LHCN-M2 (cell line): Measurements from ENCODE around the gene TRAF1. TPM values are rescaled to one million over a fixed set of nuclear protein-coding genes. Genes with fewer than 3 reads are reported as not detected.

Experiments
- DNase-seq: peaks from one replicate; pipeline ENCODE4 v3.0.0-alpha.2; 2012; ENCODE audit warnings: low read depth
- total RNA-seq: library from RNA; depleted of rRNA; stranded (reverse); fragments of >200 nt; gene quantifications from 2 replicates; pipeline ENCODE4 v1.2.3, GENCODE V29; 2014

Gene TRAF1
- total RNA-seq, 1 experiment from 2014 or later = 0.98 TPM

DNA sequence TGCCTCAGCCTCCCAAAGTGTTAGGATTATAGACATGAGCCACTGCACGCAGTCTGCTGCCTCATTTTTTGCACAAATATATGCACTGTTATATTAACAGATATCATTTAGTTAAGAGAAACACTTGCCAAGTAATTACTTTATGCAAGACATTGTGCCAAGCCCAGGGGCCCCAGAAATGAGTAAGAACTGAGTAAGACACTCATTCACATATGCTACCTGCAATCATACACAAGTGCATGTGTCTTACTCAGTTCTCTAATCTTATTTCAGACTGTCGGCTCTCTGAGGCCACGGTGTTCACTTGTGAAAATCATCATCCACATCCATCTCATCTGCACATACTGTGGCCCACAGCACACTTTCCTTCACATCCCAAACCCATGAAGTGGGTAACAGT is 16.0 kb downstream of the TRAF1 start:
- DNase-seq = no peak

DNA sequence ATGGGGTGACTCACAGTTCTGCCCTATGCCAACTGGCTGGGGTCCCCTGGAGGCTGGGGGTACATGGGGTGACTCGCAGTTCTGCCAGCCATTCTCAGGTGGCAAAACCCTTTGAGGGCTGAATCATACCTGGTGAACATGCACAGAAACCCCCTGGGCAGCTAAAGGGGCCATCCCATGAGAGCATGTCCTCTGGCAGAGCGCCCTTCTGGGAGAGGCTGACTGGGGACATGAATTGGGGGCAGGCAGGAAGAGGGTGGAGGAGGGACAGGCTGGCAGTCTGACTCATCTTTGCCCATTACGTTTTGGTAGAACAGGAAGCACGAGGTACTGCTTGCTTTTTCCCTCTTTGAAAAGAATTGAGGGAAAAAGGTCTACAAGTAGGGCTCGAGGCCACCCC is 16.7 kb downstream of the TRAF1 start:
- DNase-seq = peak; percentile 51

DNA sequence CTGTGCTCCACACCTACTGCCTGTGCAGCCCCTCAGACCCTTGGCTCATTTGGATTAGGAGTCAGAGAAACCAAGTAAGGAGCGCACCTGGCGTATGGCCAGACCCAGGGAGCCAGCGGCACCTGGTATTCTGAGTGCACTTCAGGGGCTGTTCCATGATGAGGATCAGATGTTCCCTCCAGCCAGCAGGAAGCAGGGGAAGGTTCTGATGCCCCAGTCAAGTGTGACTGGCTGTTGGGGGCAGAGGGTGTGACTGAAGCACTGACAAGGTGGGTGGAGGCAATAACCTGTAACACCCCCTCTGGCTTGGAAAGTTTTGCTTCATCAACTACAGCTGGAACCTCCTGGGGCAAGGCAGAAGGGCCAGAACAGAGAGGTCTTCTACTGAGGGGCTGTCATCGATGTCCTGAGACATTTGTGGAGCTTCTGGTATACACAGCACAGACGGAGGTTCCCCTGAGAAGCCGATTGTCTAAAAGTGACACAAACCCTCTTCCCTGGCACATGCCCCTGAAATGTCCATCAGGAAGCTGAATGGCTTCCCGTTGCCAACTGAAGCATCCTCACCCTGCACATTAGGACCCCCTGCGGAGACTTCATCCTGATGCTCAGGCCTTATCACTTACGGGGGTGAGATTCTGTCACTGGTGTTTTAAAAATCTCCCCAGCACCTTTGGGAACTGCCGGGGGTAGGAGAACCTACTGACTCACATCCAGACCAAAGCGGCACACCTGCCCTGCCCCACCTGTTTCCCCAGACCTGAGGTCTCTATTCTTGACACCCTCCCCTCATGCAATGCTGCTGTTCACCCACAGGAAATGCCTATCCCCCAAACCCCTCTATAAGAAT is 21.1 kb downstream of the TRAF1 start:
- no peak for DNase-seq

DNA sequence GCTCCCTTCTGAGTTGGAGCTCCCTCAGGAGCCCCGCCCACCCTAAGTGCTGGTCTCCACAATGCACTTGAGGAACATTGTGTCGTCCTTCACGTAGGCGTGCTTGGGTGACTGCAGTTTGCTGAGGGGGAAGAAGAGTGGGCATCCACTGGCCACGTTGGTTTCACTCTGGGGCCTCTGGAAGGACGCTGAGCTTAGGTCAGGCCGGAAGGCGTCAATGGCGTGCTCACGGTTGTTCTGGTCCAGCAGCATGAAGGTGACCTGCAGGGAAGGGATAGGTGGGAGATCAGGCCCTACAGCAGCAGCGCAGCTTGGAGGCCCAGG is 21.7 kb downstream of the TRAF1 start:
- DNase-seq = no peak

DNA sequence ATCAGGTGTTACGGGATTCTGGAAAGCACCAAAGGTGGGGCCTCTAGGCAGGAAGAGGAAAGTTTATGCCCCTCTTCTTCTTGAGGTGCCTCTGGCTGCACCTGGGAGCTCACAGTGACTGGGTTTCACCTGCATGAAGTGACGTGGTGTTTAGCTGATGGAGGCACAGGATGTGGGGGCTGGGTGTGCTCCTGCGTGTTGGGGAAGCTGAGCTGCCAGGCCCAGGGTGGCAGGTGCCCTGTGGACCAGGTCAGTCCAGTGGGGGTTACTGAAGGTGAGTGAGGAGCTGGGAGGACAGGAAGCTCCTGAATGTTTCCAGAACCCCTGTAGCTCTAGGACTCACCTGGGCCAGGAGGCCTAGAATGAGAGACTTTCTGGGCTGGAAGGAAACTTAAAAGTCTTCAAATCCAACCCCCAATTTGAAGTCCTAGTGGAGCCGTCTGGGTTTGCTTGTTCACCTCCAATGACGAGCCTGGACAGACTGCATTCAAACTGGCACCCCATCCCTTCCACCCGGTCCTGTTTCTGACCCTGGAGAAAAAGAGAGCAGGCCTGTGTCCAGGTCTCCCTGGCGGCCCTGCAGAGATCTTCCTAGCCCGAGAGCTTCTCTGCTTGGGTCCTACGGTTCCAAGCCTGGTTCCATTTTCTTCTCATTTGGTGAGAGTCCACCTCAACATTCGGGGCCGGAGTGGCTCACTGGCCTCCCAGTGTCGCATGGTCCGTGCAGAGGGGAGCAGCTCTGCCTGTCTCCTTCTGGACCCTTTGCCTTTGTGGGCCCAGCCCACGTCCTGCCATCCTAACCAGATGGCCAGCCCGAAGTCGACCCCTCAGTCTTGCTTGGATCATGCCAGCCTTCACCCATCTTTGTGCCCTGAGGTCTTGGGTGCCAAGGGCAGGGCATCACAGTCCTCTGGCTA is 22.3 kb downstream of the TRAF1 start:
- DNase-seq = no peak

DNA sequence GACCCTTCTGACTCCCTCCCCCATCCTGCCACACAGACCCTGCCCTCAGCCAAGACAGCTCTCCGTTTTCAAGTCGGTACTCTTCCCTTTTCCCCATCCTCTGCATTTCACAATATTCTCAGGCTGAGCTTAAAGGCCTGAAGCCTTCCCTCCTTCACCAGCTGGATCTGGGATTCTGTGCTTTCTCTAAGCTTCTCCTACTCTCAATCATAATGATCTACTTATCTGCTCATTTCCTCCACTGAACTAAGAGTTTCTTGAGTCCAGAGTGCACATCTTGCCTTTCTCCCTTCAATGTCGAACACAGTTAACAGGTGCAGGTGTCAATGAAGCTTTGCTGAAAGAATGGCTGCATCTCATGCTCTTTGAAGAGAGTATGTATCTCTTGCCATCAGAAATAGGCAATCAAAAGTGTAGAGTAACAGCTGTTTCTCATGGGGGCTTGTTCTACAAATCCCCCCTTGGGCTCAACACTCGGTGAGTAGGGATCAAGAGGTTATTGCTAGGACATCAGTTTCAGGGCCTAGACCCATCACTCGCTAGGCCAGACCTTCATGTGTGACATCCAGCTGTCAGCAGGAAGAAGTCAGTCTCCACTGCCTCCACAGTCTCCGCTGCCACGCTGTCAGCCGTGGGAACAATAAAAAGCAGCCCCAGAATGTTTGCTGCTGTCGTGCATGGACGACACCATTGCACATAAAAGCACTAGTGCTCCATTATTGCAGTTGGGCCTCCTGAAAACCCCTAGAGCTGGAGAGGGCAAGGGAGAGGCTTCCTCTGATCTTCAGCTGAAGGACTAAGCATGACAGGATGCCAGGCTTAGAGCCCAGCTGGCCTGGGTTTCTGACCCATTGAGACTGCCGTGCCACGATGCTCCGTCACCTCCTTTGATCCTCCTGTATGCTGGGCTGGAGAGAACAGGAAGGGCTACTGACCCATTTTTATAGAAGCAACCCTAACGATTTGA is 23.7 kb downstream of the TRAF1 start:
- DNase-seq = no peak

DNA sequence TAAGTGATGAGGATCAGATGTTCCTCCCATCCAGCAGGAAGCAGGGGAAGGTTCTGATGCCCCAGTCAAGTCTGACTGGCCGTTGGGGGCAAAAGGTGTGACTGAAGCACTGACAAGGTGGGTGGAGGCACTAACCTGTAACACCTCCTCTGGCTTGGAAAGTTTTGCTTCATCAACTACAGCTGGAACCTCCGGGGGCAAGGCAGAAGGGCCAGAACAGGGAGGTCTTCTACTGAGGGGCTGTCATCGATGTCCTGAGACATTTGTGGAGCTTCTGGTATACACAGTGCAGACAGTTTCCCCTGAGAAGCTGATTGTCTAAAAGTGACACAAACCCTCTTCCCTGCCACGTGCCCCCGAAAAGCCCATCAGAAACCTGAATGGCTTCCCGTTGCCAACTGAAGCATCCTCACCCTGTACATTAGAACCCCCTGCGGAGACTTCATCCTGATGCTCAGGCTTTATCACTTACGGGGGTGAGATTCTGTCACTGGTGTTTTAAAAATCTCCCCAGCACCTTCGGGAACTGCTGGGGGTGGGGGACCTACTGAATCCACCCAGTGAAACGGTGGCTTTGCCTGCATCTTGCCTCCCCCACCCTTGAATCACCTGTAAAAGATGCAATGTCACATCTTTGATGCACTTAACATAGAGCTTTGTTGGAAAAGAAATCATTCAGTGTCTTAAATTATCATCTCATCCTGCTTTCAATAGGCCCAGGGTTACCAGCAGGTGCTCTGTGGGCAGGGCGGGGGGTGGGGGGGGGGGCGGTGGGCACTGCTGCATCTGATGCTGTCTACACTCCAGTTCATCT is 24.6 kb downstream of the TRAF1 start:
- DNase-seq = no peak

DNA sequence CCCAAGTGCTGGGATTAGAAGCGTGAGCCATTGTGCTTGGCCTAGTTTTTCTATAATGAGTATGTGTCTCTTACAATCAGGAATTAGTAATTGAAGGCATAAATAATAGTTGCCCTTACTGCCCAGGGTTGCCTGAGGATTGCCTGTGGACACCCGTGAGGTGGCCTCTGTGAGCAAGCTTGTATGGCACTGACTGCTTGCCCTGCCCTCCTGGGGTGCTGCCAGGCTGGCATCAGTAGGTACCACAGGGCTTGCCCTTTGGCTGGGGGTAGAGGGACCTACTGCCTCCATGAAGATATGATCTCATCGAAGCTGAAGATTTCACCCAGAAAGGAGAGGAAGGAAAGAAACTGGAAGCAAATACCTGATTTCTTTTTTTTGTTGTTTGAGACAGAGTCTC is 25.8 kb downstream of the TRAF1 start:
- DNase-seq = no peak

DNA sequence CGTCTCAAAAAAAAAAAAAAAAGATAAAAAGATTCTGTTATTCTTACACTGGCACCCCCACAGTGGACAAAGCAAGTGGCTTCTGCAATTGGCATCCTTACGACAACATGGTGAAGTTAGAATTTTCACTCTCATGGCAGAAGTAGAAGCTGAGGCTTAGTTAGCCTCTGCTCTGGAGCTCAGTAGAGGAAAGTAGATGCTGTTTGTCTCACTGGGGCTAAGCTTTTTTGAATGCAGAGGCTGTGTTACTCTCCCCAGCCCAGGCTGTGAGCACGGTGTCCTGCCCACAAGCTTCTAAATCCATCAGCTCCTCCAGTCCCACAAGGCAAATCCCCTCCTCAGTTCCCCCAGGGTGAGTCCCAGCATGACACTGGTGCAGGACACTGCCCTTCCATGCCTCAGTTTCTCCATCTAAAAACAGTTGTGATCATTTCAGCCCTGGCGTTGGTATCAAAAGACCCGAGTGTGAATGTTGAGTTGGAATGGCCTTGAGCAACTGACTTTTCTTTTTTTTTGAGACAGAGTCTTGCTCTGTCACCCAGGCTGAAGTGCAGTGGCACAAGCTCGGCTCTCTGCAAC is 27.0 kb downstream of the TRAF1 start:
- DNase-seq = no peak

DNA sequence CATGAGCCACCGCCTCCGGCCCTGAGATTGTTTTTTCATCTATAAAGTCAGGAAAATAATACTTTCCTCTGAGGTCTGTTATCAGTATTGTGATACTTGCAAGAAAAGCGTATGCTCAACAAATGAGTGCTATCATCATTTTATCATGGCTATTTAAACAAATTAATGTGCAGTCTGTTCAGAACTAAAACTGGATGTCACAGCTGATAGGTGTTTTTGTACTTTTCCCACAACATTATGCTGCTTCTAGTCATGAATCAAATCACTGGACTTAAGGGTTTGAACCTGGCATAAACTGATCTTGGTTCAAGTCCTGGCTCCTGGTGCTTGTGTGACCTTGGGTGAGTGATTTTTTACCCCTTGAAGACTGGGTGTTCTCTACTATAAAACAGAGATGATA is 28.2 kb downstream of the TRAF1 start:
- DNase-seq = no peak

DNA sequence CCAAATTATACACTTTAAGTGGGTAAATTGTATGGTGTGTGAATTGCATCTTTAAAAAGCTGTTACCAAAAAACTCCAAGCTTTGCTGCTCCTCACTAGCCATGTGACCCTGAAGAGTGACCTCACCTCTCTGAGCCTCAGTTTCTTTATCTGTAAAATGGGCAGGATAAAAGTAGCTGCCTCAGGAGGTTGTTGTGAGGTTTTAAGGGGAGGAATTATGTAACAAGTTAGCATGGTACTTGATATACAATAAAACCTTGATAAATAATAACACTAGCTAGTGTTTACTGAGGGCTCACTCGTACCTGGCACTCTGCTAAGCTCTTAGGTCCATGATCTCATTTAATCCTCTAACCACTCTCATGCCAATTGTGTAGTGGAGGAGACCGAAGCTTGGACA is 30.6 kb downstream of the TRAF1 start:
- no peak for DNase-seq

DNA sequence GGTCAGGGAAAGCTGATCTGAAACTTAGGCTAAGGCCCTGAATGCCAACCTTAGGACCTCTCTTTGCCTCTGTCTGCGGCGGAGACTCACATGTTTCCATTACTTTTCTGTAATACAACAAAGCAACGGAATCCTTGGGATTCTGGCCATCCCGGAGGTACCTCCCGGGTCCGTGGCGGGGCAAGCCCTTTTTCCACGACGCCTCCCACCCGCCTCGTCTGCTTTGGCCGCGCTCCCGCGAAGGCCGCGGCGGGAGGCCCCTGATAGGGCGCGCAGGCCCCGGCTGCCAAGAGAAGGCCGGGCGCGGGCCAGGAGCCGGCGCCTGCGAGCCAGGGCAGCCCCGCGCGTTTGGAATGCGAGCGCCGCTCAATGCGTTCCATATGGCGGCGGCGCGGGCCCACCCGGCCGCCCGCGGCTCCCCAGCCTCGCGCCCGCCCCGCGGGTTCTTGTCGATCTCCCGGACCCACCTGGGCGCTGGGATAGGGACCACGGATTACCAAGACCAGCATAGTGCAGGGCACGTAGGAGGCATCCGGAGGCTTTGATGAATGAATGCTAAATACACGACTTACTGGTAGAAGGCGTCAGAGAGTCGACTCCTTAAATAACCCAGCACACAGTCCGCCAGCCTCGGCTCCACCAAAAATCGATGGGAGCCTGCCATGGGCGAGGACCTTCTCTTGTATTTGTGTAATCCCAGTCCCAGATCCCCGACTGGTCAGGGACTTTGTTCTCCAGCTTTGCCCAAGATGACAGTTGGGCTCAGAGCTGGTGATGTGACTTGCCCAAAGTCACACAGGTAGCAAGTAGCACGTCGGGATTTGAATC is 32.1 kb downstream of the TRAF1 start:
- no peak for DNase-seq

DNA sequence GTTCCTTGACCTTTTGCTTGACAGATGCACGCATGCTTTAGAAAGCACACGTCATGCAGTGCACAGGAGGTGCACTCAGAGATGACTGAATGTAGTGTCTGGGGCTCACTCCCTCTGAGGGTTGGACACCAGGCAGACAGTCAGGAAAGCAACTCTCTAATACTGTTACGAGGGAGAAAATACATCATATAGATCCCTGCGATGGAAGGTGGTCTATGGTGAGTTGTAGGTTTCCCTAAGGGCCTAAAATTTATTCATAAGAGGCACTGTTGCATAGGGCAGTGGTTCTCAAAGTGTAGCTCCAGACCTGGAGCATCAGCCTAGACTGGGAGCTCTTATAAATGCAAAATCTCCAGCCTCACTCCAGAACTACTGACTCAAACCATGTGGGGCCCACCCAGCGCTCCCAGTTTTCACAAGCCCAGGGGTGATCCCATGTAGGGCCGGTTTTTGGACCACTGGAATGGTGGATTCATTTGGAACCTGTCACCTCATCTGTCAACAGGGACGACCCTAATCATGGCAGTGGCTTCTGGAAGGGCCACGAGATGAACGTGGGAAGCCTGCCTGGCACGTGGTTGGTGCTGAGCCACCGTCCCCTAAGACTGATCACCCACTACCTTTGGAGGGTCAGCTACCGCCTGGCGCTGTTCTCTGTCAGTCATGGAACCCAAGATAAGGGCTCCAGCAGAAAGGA is 32.8 kb downstream of the TRAF1 start:
- no peak for DNase-seq

DNA sequence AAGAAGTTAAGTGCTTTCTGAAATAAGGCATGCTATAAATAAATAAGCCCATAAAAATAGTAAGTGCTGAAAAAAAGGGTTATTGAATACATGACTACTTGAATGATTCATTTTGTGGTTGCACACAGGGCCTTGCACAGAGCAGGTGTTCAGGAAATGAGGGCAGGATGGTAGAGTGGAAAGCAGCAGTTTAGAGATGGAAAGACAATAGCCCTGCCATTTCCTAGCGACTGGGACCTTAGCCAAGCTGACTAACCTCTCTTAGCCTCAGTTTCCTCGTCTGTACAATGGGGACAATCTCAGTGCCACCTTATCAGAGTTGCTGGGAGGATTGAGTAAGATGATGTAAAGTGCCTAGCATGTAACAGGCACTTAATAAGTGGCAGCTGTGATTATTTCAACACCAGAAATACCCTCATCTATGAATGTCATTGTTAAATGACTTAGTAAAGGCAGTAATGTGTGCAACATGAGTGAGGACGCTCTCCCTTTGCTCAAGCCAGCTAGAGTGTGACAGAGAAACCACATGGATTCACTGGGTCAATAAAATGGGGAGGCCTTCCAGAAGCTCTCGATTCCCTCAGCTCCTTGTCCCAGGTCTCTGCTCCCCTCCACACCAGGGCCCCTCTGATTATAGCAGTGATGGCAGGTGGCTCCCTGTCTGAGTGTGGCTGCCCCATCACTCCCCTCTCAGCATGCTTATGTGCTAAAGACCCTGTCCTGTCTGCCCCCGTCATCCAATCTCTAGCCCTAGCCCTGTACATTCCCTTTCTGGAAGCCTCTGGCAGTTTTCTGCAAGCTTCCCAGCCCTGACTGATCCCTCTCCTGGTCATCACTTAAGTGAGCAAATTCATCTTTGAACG is 33.6 kb downstream of the TRAF1 start:
- DNase-seq = peak; percentile 99

DNA sequence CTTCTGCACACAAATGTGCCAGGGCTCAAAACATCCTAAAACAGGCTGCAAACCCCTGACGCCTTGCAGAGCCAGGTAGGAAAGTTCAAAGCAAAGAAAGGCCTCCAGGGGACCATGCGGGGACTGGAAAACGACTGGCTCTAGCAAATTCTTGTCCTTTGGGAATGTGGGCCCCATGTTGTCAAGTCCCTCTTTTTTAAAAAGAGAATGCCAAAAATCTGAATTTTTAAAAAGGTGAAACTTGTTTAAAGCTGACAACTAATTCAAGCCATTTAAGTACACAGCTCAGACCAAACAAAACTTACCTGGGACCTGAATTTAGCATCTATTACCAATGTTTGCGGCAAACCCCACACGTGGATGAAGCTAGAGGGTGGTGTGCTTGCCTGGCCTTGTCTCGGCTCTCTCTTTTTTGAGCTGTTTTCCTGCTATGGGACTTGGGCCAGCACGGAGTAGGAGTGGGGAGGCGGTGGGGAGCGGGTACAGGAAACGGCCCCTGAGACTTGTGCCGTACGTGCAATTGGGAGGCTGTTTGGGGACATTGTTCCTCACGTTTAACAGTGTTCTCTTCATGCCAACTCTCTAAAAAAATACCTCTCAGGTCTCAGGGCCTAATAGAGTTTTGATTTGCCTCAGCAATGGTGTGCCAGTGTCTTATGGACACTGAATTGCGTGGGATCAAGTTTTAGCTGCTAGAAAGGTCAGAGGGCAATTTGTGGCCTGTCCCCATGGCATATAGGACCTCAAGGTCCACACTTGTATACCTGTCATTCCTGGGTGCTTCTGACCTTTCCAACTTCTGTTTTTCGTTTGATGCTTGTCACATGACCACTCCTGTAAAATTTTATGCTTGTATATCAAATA is 34.5 kb downstream of the TRAF1 start:
- DNase-seq = no peak

DNA sequence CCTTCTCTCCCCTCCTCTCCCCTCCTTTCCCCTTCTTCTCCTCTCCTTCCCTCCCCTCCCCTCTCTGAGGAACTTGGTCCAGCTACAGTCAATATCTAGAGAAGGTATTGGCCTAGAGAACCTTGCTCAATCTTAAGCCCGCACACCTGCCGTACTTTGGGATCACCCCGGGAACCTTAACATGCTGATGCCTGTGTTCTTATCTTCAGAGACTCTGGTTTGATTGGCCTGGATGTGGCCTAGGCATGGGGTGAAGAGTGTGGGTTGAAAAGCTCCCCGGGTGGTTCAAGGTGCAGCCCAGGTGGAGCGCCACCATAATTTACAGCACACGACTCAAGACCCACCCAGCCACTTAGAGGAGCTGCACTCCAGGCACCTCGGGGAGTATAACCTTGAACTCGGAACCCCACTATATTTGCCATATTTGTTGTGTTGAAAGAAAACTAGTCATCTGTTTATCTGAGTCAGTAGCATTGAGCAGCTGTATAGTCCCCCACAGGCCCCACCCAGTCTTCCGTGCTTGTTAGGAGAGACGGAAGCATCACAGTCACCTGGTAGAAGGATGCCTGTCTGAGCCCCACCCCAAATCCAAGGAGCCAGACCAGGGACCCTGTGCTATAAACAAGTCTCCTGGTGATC is 35.2 kb downstream of the TRAF1 start:
- DNase-seq = peak; percentile 64
